Uterus (tissue), 2 donors: Measurements from ENCODE around the gene DLG4.

ENCODE experiments used
- POLR2A ChIP-seq, 2 donors: fragments of 450-650 bp; IDR thresholded peaks; one replicate each; pipeline ENCODE4 v1.6.1; 2016; ENCODE audit warnings: antibody characterized with exemption in 2 of 2, mild to moderate bottlenecking in 1 of 2, moderate library complexity in 1 of 2
- TF ChIP-seq, protein P1 (sequence below), 4 experiments: fragments of 200-600 bp in 2 of 4; fragments of 450-650 bp in 2 of 4; sonication (generic) in 2 of 4; IDR thresholded peaks; one replicate each; pipeline ENCODE4 v1.5.1; 2016 to 2019; ENCODE audit warnings: antibody characterized with exemption in 4 of 4, mild to moderate bottlenecking in 2 of 4, moderate library complexity in 1 of 4

DNA sequence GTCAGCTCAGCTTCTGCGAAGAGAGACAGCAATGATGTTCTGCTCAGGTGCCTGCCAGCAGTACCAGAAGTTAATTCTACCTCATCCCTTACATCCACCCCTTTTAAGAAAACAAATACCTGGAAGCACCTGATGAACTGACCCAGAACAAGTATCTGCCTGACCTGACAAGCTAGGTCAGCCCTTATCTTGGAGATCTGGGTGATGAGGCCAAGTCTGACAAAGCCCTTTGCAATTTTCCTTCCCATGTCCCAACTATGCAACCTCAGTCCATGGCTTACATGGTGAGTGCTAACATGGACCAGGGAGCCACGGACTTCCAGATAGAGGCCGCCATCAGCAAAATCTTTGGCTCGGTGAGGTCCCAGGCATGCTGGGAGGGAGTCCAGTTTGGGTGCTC is 3.7 kb upstream of the DLG4 start:
- TF ChIP-seq POLR2A (IDR thresholded peaks at IDR 0.05): no peak
- TF ChIP-seq, protein P1, sequence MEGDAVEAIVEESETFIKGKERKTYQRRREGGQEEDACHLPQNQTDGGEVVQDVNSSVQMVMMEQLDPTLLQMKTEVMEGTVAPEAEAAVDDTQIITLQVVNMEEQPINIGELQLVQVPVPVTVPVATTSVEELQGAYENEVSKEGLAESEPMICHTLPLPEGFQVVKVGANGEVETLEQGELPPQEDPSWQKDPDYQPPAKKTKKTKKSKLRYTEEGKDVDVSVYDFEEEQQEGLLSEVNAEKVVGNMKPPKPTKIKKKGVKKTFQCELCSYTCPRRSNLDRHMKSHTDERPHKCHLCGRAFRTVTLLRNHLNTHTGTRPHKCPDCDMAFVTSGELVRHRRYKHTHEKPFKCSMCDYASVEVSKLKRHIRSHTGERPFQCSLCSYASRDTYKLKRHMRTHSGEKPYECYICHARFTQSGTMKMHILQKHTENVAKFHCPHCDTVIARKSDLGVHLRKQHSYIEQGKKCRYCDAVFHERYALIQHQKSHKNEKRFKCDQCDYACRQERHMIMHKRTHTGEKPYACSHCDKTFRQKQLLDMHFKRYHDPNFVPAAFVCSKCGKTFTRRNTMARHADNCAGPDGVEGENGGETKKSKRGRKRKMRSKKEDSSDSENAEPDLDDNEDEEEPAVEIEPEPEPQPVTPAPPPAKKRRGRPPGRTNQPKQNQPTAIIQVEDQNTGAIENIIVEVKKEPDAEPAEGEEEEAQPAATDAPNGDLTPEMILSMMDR (IDR thresholded peaks at IDR 0.05): no peak
